HCT116 (cell line): Measurements from ENCODE around the gene COQ8B.

ENCODE experiments used
- ATF3 ChIP-seq: IDR thresholded peaks from 2 replicates; pipeline ENCODE4 v1.6.1; 2012
- CBX3 ChIP-seq: IDR thresholded peaks from 2 replicates; pipeline ENCODE4 v1.6.1; 2012; ENCODE audit warnings: low read depth
- CTCF ChIP-seq, 3 experiments: fragments of 200-600 bp in 1 of 3; sonication (generic) in 1 of 3; IDR thresholded peaks in 2 of 3; conservative IDR thresholded peaks in 1 of 3; 2 replicates each; pipeline ENCODE4 v1.5.1; 2012 to 2017; ENCODE audit warnings: low read depth in 2 of 3, low read length in 2 of 3, antibody characterized with exemption in 1 of 3, borderline replicate concordance in 1 of 3, control low read depth in 1 of 3, mild to moderate bottlenecking in 1 of 3, mixed read lengths in 1 of 3, mixed run types in 1 of 3, moderate library complexity in 1 of 3; ENCODE audit not compliant: insufficient read depth in 1 of 3
- ELF1 ChIP-seq: IDR thresholded peaks from 2 replicates; pipeline ENCODE4 v1.6.1; 2012; ENCODE audit warnings: low read depth, borderline replicate concordance
- EZH2 ChIP-seq: fragments of 200-600 bp; sonication (generic); IDR thresholded peaks from 2 replicates; pipeline ENCODE4 v1.6.1; 2017; ENCODE audit warnings: antibody characterized with exemption, mixed run types
- JUND ChIP-seq: IDR thresholded peaks from 2 replicates; pipeline ENCODE4 v1.6.1; 2012
- MAX ChIP-seq: IDR thresholded peaks from 2 replicates; pipeline ENCODE4 v1.6.1; 2012
- POLR2A ChIP-seq: IDR thresholded peaks from 2 replicates; pipeline ENCODE4 v1.7.0; 2011; ENCODE audit warnings: borderline replicate concordance; ENCODE audit not compliant: insufficient read depth, insufficient read length; ENCODE audit errors: extremely low read depth
- POLR2AphosphoS5 ChIP-seq: IDR thresholded peaks from 2 replicates; pipeline ENCODE4 v1.6.1; 2011; ENCODE audit warnings: mild to moderate bottlenecking, low read depth, low read length, moderate library complexity
- REST ChIP-seq: IDR thresholded peaks from 2 replicates; pipeline ENCODE4 v1.6.1; 2012; ENCODE audit warnings: low read depth
- SRF ChIP-seq: IDR thresholded peaks from 2 replicates; pipeline ENCODE4 v1.6.1; 2012; ENCODE audit warnings: low read depth
- TCF7L2 ChIP-seq: IDR thresholded peaks from 2 replicates; pipeline ENCODE4 v1.7.0; 2011; ENCODE audit warnings: borderline replicate concordance, inconsistent platforms; ENCODE audit not compliant: insufficient read depth, insufficient read length; ENCODE audit errors: extremely low read depth
- YY1 ChIP-seq: IDR thresholded peaks from 2 replicates; pipeline ENCODE4 v1.6.1; 2011; ENCODE audit warnings: low read length, low read depth, moderate library complexity, mild to moderate bottlenecking; ENCODE audit not compliant: insufficient replicate concordance; ENCODE audit errors: extremely low read depth
- ZNF274 ChIP-seq: fragments of 200-500 bp; sonication (Bioruptor generic); IDR thresholded peaks from 2 replicates; pipeline ENCODE4 v1.6.1; 2014; ENCODE audit warnings: mild to moderate bottlenecking, low read depth, low read length, inconsistent platforms

- TF ChIP-seq CTCF (IDR thresholded peaks at IDR 0.05 in 2 of 3, conservative IDR thresholded peaks at IDR 0.05 in 1 of 3; ENCODE audit: borderline replicate concordance in 1 of 3, insufficient read depth in 1 of 3, low read depth in 2 of 3, low read length in 2 of 3), result no peak
- no peak for TF ChIP-seq ZNF274
- no peak for TF ChIP-seq POLR2A
- TF ChIP-seq CBX3, result no peak
- no peak for TF ChIP-seq POLR2AphosphoS5
- TF ChIP-seq JUND, result no peak
- TF ChIP-seq ELF1, result no peak
- TF ChIP-seq EZH2, result no peak
- no peak for TF ChIP-seq REST
- no peak for TF ChIP-seq YY1
- TF ChIP-seq ATF3, result no peak
- no peak for TF ChIP-seq SRF
- TF ChIP-seq TCF7L2, result no peak
- no peak for TF ChIP-seq MAX
These were observed 26.2 kb upstream of the COQ8B start for GRCh38 chr19:40742886-40743285.
